K562 (cell line): ENCODE results near the gene TP53RK. TPM values are rescaled to one million over a fixed set of nuclear protein-coding genes. Genes with fewer than 3 reads are reported as not detected.

Experiments
- ATAC-seq: fragments of 200-7000 bp; cut with Tn5 transposase; 3 replicates; pipeline ENCODE4 v1.9.1; 2020; ENCODE audit warnings: moderate library complexity
- BruUV-seq: library from RNA; stranded (reverse); fragments of 400-500 nt; replicated peaks from 2 replicates; lab custom pipeline; 2021; lab: Mats Ljungman, UMichigan
- CTCF ChIA-PET: fragments of 300-600 bp; formaldehyde crosslinking; extraction: SDS; loops from one replicate; lab custom pipeline; 2021; ENCODE audit warnings: low intra/inter-chr PET ratio; lab: Yijun Ruan, JAX
- POLR2A ChIA-PET: fragments of 300-600, 350-650 bp; sonication (Branson Sonifier 250); formaldehyde crosslinking; extraction: SDS; loops from one replicate; lab custom pipeline; 2021; ENCODE audit warnings: antibody characterized with exemption, inconsistent platforms; lab: Yijun Ruan, JAX
- DNase-seq, 4 experiments: peaks; one replicate each; pipeline versions ENCODE4 v3.0.0 to v3.0.0-alpha.2; 2011 to 2018; ENCODE audit warnings: low spot score in 3 of 4, mixed read lengths in 3 of 4; ENCODE audit errors: extremely low read depth in 1 of 4
- FAIRE-seq: peaks from 2 replicates; lab custom pipeline; 2011; peaks lifted over from hg19 to GRCh38; lab: Jason Lieb, UNC
- H2AFZ ChIP-seq: 2 replicates; pipeline ENCODE4 v1.6.0; 2011; ENCODE audit warnings: low read depth, low read length, control low read depth, inconsistent platforms
- H3K27ac ChIP-seq: fragments of 200-600 bp; 3 replicates; pipeline ENCODE4 v1.8.0; 2011; ENCODE audit warnings: low read depth, mild to moderate bottlenecking, control low read depth, inconsistent platforms, low read length, moderate library complexity, mixed read lengths; ENCODE audit errors: extremely low read depth
- H3K27me3 ChIP-seq, 2 experiments: fragments of 300-600 bp in 1 of 2; 2 replicates in 1 of 2; 3 replicates in 1 of 2; pipeline versions ENCODE4 v1.6.0 to v1.8.0; 2011; ENCODE audit warnings: inconsistent platforms in 2 of 2, low read length in 2 of 2, mild to moderate bottlenecking in 1 of 2, mixed read lengths in 1 of 2, moderate library complexity in 1 of 2; ENCODE audit not compliant: control insufficient read depth in 2 of 2, insufficient read depth in 2 of 2
- H3K36me3 ChIP-seq: fragments of 300-600 bp; 3 replicates; pipeline ENCODE4 v1.8.0; 2011; ENCODE audit warnings: mild to moderate bottlenecking, low read length, inconsistent platforms; ENCODE audit not compliant: control insufficient read depth, insufficient read depth
- H3K4me1 ChIP-seq, 2 experiments: fragments of 200-600 bp in 1 of 2; replicated peaks in 1 of 2; 2 replicates in 1 of 2; 3 replicates in 1 of 2; pipeline versions ENCODE4 v1.5.1 to v1.8.0; 2011; ENCODE audit warnings: inconsistent platforms in 2 of 2, low read length in 2 of 2, mild to moderate bottlenecking in 1 of 2, mixed read lengths in 1 of 2, moderate library complexity in 1 of 2; ENCODE audit not compliant: control insufficient read depth in 2 of 2, insufficient read depth in 2 of 2
- H3K4me2 ChIP-seq: 2 replicates; pipeline ENCODE4 v1.6.1; 2011; ENCODE audit warnings: low read length, control low read depth, inconsistent platforms, mixed read lengths; ENCODE audit not compliant: insufficient read depth
- H3K4me3 ChIP-seq: fragments of 200-600 bp; sonication (generic), shearing (Covaris generic); 2 replicates; pipeline ENCODE4 v1.5.1; 2016; ENCODE audit warnings: control low read depth, inconsistent platforms
- H3K79me2 ChIP-seq: fragments of 200-600 bp; 3 replicates; pipeline ENCODE4 v1.8.0; 2011; ENCODE audit warnings: low read length, inconsistent platforms; ENCODE audit not compliant: control insufficient read depth, insufficient read depth
- H3K9ac ChIP-seq, 2 experiments: 2 replicates each; pipeline versions ENCODE4 v1.6.0 to v1.6.1; 2011; ENCODE audit warnings: low read depth in 2 of 2, low read length in 2 of 2, control low read depth in 1 of 2, inconsistent platforms in 1 of 2, mild to moderate bottlenecking in 1 of 2, mixed read lengths in 1 of 2; ENCODE audit not compliant: insufficient read depth in 1 of 2
- H3K9me1 ChIP-seq: one replicate; pipeline ENCODE4 v1.6.0; 2011; ENCODE audit warnings: inconsistent platforms, mild to moderate bottlenecking, low read length, moderate library complexity; ENCODE audit not compliant: control insufficient read depth, insufficient read depth
- H3K9me3 ChIP-seq: replicated peaks from 2 replicates; pipeline ENCODE4 v1.5.1; 2011; ENCODE audit warnings: low read depth, low read length, inconsistent platforms; ENCODE audit not compliant: control insufficient read depth, insufficient read depth
- H4K20me1 ChIP-seq: replicated peaks from 2 replicates; pipeline ENCODE4 v1.6.1; 2011; ENCODE audit warnings: low read length, inconsistent platforms, mixed read lengths; ENCODE audit not compliant: control insufficient read depth, insufficient read depth
- MLLT1 ChIP-seq, 2 experiments: fragments of 450-650 bp; IDR thresholded peaks; 2 replicates each; pipeline ENCODE4 v1.6.1; 2016
- NFRKB ChIP-seq: fragments of 450-650 bp; IDR thresholded peaks from 2 replicates; pipeline ENCODE4 v1.6.1; 2016; ENCODE audit warnings: low read depth
- NR4A1 ChIP-seq, 2 experiments: fragments of 250-450 bp in 1 of 2; fragments of 450-650 bp in 1 of 2; sonication (Bioruptor Pico) in 1 of 2; IDR thresholded peaks; 2 replicates each; pipeline versions ENCODE4 v1.4.0 to v1.6.1; 2016 to 2020; ENCODE audit warnings: mild to moderate bottlenecking in 2 of 2, missing compliant biosample characterization in 1 of 2, missing genetic modification characterization in 1 of 2, moderate library complexity in 1 of 2
- PHB ChIP-seq: fragments of 250-450 bp; sonication (Bioruptor Pico); IDR thresholded peaks from 2 replicates; pipeline ENCODE4 v1.5.0; 2021
- WGBS: fragments of 100-300 bp; shearing (Covaris generic); methylation state at CpG from one replicate; pipeline ENCODE4 v1.1.6; 2016; ENCODE audit warnings: low coverage, mixed read lengths; ENCODE audit not compliant: insufficient coverage; ENCODE audit errors: missing lambda C conversion rate; 5-methylcytosine and 5-hydroxymethylcytosine counted together
- in situ Hi-C: fragments of 300-500 bp; cut with MboI; formaldehyde crosslinking; loops from 4 replicates; pipeline ENCODE4 v1.15.0; 2018; ENCODE audit warnings: inconsistent platforms, mixed read lengths
- intact Hi-C: fragments of 100-400 bp; cut with micrococcal nuclease; formaldehyde crosslinking; loops from 2 replicates; pipeline ENCODE4 v1.14.2; 2022
- polyA plus RNA-seq, 8 experiments: library from polyadenylated mRNA; depleted of rRNA in 4 of 8; stranded (reverse) in 5 of 8; unstranded in 3 of 8; fragments of >200 nt; fragmentation: Nextera tagmentation in 2 of 8; fragmentation: Illumina TruSeq in 1 of 8; extraction: Ambion mirVana in 2 of 8; extraction: Trizol in 1 of 8; gene quantifications; 2 replicates each; pipeline versions ENCODE4 v1.2.1 to v1.2.3, GENCODE V29; 2011 to 2014; ENCODE audit warnings: inconsistent platforms in 1 of 8, missing spikeins in 1 of 8
- total RNA-seq, 7 experiments: library from RNA; depleted of rRNA in 6 of 7; stranded (reverse); fragments of >200 nt in 6 of 7; fragmentation: Illumina TruSeq in 2 of 7; extraction: Trizol in 2 of 7; gene quantifications; 2 replicates each; pipeline versions ENCODE4 v1.2.1 to v1.2.3, GENCODE V29; 2011 to 2021; ENCODE audit warnings: low replicate concordance in 1 of 7

The TP53RK gene
- total and polyA plus RNA-seq, 9 of the 15 experiments (the other 6 are each of a cell fraction or from before 2014, with no cell fraction given), result 2.9 to 43.5 (median 17.2) TPM

GRCh38 chr20:46709055-46709458 is 19.8 kb upstream of the TP53RK start:
- Histone ChIP-seq H3K27me3 (peaks cover 3 to 24% of the 10 kb centered on the region in 2 experiments; a peak in 3 of 5 replicates), H3K27ac (no peak overlapping the region), H3K9me1 (no peaks in the 10 kb centered on the region), H4K20me1 (no peaks in the 10 kb centered on the region), H3K9me3 (peaks cover 3% of the 10 kb centered on the region; the same call in 1 of the 2 replicates), H3K9ac (peak overlapping the region in 1 of 2 experiments; percentile 3; a peak in 1 of 4 replicates), H3K4me1 (peaks cover 6 to 13% of the 10 kb centered on the region in 2 experiments; a peak in 3 of 5 replicates), H3K36me3 (no peaks in the 10 kb centered on the region), H3K79me2 (no peaks in the 10 kb centered on the region), H3K4me3 (peak overlapping the region; percentile 41), H2AFZ (peak overlapping the region; percentile 89), H3K4me2 (peak overlapping the region; percentile 53; the same call in 1 of the 2 replicates)
- POLR2A ChIA-PET, result interaction anchor here (0.6 kb wide), 1 partner anchor 700 kb away, joined by 3 read pairs; no protein-coding TSS in a partner anchor
- in situ Hi-C loops, result no loop called here
- FAIRE-seq (no peak), DNase-seq (no peak), ATAC-seq (peak; percentile 27; the same call in 2 of the 3 replicates)
- 56% methylated on average over 9 of the region's 13 CpGs for WGBS
- no TSS peak for BruUV-seq
- intact Hi-C loops, result no loop called here
- CTCF ChIA-PET, result no interaction called here
- 0 out of 2 replicates have a peak, but pooled peaks have one; percentile 25 for TF ChIP-seq NFRKB
- no peak for TF ChIP-seq NR4A1 (CRISPR knock-in tag; IDR thresholded peaks at IDR 0.05)
- TF ChIP-seq NR4A1 (tag; IDR thresholded peaks at IDR 0.05), result 0 out of 2 replicates have a peak, but pooled peaks have one; percentile 34
- TF ChIP-seq PHB, result no peak
- peak in 1 of 2 experiments; percentile 79; a peak in 2 of 4 replicates for TF ChIP-seq MLLT1 (IDR thresholded peaks at IDR 0.05)
